ENCODE data around the gene MACF1. TPM values are rescaled to one million over a fixed set of nuclear protein-coding genes. Genes with fewer than 3 reads are reported as not detected.

The MACF1 gene
- total RNA-seq, 2 experiments from 2014 or later = 248 to 252 TPM

- Mint-ChIP-seq H3K9me3 (no peaks in the 10 kb centered on the region), H3K36me3 (ENCODE audit: low read depth) (no peaks in the 10 kb centered on the region), H3K27me3 (no peaks in the 10 kb centered on the region), H3K4me3 (no peak overlapping the region), H3K27ac (no peak overlapping the region), H3K4me1 (ENCODE audit: low read depth) (no peaks in the 10 kb centered on the region)
- no peak overlapping the region for H3K4me3 ChIP-seq (ENCODE audit: low read length)
- no peak for TF ChIP-seq CTCF (IDR thresholded peaks at IDR 0.05)
- no peaks in the 10 kb centered on the region for H3K4me1 ChIP-seq (ENCODE audit: insufficient read depth, low read length)
- ChIA-PET POLR2A (no interaction called here), CTCF (no interaction called here)
- H3K9me3 ChIP-seq (ENCODE audit: control insufficient read depth in 1 of 2, insufficient read depth in 1 of 2, low read length in 2 of 2) = no peaks in the 10 kb centered on the region
- H3K36me3 ChIP-seq (ENCODE audit: insufficient read depth, low read length) = no peaks in the 10 kb centered on the region
- no peak overlapping the region for H3K27ac ChIP-seq (ENCODE audit: low read depth in 1 of 2, low read length in 2 of 2)
- ATAC-seq (ENCODE audit: poor library complexity) (no peak), DNase-seq (no peak)
- no peaks in the 10 kb centered on the region for H3K27me3 ChIP-seq (ENCODE audit: control insufficient read depth in 1 of 2, insufficient read depth in 2 of 2, low read length in 2 of 2)
- intact Hi-C loops (cut with DNase I, micrococcal nuclease) = no loop called here
Observed at GRCh38 chr1:39173119-39173994, 31.1 kb upstream of the MACF1 start.

- H3K27me3 Mint-ChIP-seq = no peaks in the 10 kb centered on the region
- Histone ChIP-seq H3K9me3 (ENCODE audit: control insufficient read depth in 1 of 2, insufficient read depth in 1 of 2, low read length in 2 of 2) (no peaks in the 10 kb centered on the region), H3K4me1 (ENCODE audit: insufficient read depth, low read length) (no peaks in the 10 kb centered on the region), H3K4me3 (ENCODE audit: low read length) (no peak overlapping the region), H3K27ac (ENCODE audit: low read depth in 1 of 2, low read length in 2 of 2) (no peak overlapping the region), H3K36me3 (ENCODE audit: insufficient read depth, low read length) (no peaks in the 10 kb centered on the region), H3K27me3 (ENCODE audit: control insufficient read depth in 1 of 2, insufficient read depth in 2 of 2, low read length in 2 of 2) (no peaks in the 10 kb centered on the region)
- H3K27ac Mint-ChIP-seq = no peak overlapping the region
- no peaks in the 10 kb centered on the region for H3K9me3 Mint-ChIP-seq
- no peaks in the 10 kb centered on the region for H3K36me3 Mint-ChIP-seq (ENCODE audit: low read depth)
- ATAC-seq (ENCODE audit: poor library complexity) = no peak
- TF ChIP-seq CTCF (IDR thresholded peaks at IDR 0.05) = no peak
- POLR2A ChIA-PET = no interaction called here
- DNase-seq = no peak
- H3K4me1 Mint-ChIP-seq (ENCODE audit: low read depth) = no peaks in the 10 kb centered on the region
- H3K4me3 Mint-ChIP-seq = no peak overlapping the region
- CTCF ChIA-PET = no interaction called here
- intact Hi-C loops (cut with DNase I, micrococcal nuclease) = no loop called here
Observed at GRCh38 chr1:39173995-39174380, 30.5 kb upstream of the MACF1 start.

GRCh38 chr1:39174390-39175081 lies 30.0 kb upstream of the MACF1 start:
- ChIA-PET CTCF (no interaction called here), POLR2A (no interaction called here)
- Mint-ChIP-seq H3K27me3 (no peaks in the 10 kb centered on the region), H3K4me1 (ENCODE audit: low read depth) (no peaks in the 10 kb centered on the region), H3K36me3 (ENCODE audit: low read depth) (no peaks in the 10 kb centered on the region), H3K27ac (no peak overlapping the region), H3K4me3 (no peak overlapping the region), H3K9me3 (no peaks in the 10 kb centered on the region)
- no peak for TF ChIP-seq CTCF (IDR thresholded peaks at IDR 0.05)
- ATAC-seq (ENCODE audit: poor library complexity) (no peak), DNase-seq (no peak)
- H3K4me1 ChIP-seq (ENCODE audit: insufficient read depth, low read length) = no peaks in the 10 kb centered on the region
- H3K27me3 ChIP-seq (ENCODE audit: control insufficient read depth in 1 of 2, insufficient read depth in 2 of 2, low read length in 2 of 2) = no peaks in the 10 kb centered on the region
- H3K9me3 ChIP-seq (ENCODE audit: control insufficient read depth in 1 of 2, insufficient read depth in 1 of 2, low read length in 2 of 2) = no peaks in the 10 kb centered on the region
- H3K4me3 ChIP-seq (ENCODE audit: low read length) = no peak overlapping the region
- intact Hi-C loops (cut with DNase I, micrococcal nuclease) = no loop called here
- H3K36me3 ChIP-seq (ENCODE audit: insufficient read depth, low read length) = no peaks in the 10 kb centered on the region
- H3K27ac ChIP-seq (ENCODE audit: low read depth in 1 of 2, low read length in 2 of 2) = no peak overlapping the region
